GM12872 (cell line): ENCODE data around the gene NKRF.

Experiments
- TF ChIP-seq, protein P1 (sequence below): IDR thresholded peaks from 3 replicates; pipeline ENCODE4 v1.5.1; 2011; ENCODE audit warnings: low read depth, mild to moderate bottlenecking, low read length, moderate library complexity; ENCODE audit not compliant: insufficient read depth

The NKRF gene

DNA sequence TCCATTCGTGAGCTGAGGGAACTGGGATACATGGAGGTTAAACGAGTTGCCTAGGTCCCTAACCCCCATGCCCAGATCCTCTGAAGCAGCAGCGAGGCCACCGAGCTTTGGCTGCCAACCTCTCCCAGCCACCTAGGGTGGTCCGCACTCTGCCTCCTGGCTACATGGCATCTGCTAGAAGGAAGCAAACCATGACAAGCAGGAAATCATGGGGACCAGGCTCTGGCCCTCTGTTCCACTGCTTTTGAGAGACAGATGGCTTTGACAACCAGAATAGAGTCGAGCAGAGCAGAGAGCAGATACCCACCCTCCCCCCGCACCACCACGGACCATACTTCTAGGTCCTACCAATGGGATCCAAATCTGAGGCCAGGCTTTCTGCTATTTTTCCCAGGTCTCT lies 37.5 kb upstream of the NKRF start:
- TF ChIP-seq, protein P1, sequence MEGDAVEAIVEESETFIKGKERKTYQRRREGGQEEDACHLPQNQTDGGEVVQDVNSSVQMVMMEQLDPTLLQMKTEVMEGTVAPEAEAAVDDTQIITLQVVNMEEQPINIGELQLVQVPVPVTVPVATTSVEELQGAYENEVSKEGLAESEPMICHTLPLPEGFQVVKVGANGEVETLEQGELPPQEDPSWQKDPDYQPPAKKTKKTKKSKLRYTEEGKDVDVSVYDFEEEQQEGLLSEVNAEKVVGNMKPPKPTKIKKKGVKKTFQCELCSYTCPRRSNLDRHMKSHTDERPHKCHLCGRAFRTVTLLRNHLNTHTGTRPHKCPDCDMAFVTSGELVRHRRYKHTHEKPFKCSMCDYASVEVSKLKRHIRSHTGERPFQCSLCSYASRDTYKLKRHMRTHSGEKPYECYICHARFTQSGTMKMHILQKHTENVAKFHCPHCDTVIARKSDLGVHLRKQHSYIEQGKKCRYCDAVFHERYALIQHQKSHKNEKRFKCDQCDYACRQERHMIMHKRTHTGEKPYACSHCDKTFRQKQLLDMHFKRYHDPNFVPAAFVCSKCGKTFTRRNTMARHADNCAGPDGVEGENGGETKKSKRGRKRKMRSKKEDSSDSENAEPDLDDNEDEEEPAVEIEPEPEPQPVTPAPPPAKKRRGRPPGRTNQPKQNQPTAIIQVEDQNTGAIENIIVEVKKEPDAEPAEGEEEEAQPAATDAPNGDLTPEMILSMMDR = no peak

DNA sequence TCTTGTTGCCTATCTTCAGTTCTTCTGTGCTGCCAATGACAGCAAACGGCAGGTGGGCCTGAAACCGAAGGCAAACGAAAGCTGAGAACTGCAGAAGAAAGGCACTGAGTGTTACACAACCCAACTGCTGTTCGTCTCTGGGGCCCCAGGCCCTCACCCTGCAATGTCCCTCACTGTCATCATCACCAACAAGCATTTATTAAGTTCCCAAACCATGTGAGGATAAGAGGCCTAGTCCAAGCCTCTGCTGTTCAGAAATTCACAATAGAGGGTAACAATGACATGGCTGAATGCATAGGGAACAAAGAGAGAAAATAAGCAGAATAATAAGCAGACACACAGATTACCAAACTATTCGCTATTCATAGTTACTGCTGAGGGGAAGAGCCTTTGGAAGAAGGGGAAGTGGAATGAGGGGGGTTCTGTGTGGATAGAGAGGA lies 34.5 kb upstream of the NKRF start:
- TF ChIP-seq, protein P1 = no peak

DNA sequence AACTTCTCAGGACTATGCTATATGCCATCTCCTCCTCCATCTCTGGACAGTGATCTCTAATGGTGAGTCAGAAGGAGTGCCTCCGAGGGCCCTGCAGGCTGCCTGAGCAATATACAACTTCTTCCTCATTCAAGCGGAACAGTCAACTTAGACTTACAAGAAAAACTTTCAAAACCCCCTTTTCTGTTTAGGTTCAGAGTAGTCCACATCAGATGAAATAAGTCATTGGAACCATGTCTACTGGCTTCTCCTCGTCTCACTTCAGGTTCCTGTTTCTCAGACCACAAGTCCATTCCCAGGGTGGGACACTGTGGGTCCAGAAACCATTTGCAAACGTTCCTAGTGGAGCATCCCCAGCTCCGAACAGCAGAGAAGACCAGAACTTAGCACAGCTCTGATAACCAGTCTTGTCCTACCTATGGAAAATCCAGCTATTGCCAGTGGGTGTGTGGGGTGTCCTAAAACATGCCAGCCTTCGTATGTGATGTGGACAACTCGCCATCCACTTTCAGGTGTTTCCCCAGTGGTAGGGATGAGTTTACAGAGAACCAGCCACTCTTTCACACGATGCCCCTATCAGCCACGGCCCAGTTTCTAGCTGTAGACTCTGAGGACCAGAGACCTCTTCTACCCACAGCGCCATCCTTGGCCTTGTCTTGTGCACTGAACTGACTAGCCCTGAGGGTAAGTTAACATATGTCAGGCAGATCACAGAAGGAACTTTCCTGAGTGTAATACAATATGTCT lies 32.7 kb upstream of the NKRF start:
- TF ChIP-seq, protein P1 = no peak

DNA sequence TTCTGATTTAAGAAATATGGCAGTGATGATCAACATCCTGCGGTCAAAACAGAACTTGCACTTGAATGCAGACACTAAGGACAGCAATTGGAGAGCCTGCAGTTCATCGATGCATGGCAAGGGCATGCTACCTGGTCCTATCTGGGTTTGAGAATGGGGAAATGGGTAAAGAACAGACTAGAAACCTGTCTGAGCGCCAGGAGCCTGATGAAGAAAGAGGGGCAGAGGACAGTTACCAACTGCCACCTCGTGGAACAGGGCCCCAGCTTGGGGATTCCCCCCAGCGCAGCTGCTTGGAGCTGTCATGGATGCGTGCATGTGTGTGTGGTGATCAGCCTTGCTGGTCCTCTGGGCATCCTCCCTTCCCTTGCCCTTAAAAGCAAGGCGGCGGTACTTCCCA lies 30.2 kb upstream of the NKRF start:
- TF ChIP-seq, protein P1 = no peak

DNA sequence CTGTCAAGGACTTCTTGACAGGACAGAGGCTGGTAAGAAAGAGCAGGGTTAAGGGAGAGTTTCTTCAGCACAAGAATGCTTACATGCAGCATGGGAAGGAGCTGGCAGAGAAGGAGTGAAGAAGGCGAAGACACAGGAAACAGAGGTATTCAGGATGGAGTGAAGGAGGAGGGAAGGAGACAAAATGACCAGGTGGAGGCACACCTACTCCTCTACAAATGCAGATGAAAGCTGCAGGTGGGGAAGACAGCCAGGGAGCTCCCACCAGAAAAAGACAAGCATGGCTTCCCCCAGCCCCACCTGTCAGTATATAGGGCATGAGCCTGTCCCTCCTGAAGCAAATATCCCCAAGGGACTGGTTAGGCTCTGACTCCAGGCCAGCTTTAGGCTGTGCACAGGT lies 29.6 kb upstream of the NKRF start:
- TF ChIP-seq, protein P1 = no peak

DNA sequence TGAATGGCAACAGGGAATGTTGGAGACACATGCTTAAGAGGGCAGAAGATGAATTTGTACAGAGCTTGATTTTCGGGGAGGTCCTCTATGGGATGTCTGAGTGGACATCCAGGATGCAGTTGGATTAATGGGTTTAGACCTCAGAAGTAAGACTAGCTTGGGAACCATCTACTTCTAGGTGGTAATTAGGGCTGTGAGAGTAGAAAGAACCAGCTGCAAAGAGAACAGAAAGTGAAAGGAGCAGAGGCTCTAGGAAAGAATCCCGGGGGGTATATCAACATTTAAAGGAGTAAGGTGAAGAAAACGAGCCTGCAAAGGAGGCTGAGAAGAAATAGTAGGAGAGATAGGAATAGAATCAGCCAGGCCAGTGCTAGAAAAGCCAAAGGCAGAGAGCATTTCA lies 29.0 kb upstream of the NKRF start:
- TF ChIP-seq, protein P1 = no peak

DNA sequence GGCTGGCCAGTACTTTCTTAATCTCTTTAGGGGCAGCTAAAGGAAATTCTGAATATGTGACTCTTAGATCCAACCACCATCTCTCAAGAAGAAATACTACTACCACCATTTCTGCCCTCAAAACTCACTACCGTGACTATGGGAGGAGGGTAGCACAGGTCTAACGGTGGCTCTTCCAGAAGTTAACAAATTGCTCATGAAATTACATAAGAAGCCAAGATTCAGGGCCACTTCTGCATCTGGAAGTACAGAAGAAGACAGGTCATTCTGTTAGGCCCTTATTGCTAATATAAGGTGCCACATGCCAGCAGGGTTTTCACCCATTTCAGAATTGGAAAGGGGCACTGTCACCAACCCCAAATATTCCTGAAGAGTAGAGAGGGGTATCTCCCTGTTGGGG lies 19.6 kb upstream of the NKRF start:
- TF ChIP-seq, protein P1 = no peak
